Posterior vena cava (tissue), 2 donors: ENCODE measurements around the gene DUSP10. TPM values are rescaled to one million over a fixed set of nuclear protein-coding genes. Genes with fewer than 3 reads are reported as not detected.

Experiments
- DNase-seq: peaks from one replicate; pipeline ENCODE4 v3.0.0-alpha.2; 2020; ENCODE audit warnings: low spot score
- intact Hi-C, 2 donors: fragments of 100-400 bp; cut with DNase I; formaldehyde crosslinking; loops; one replicate each; pipeline versions ENCODE4 v1.14.1 to v1.14.2; 2022 to 2023
- total RNA-seq, 2 donors: library from RNA; stranded (reverse); fragmentation: NEBNext Ultra II Directional; extraction: Animal tissue kit (Norgen Biotek cat#: 25700); gene quantifications; one replicate each; pipeline ENCODE4 v1.2.1, GENCODE V29; 2021
- donor health status: DM: yes; HTN: yes; CAD: no.
- donor health status: DM: yes; HTN: yes; CAD: no.

DUSP10 gene
- total RNA-seq, 2 donors from 2014 or later, result 4.7 to 8.0 TPM

- no peak for DNase-seq
- intact Hi-C loops, result no loop called here
Measured at GRCh38 chr1:221768444-221769066, 26.7 kb upstream of the DUSP10 start.

GRCh38 chr1:221766210-221766609 is 24.3 kb upstream of the DUSP10 start:
- intact Hi-C loops, result no loop called here

GRCh38 chr1:221765527-221765926 is 23.6 kb upstream of the DUSP10 start:
- intact Hi-C loops, result no loop called here
- DNase-seq, result no peak

More at GRCh38 chr1:221766210-221766609, 24.3 kb upstream of the DUSP10 start:
- DNase-seq, result no peak

GRCh38 chr1:221762121-221762520 is 20.2 kb upstream of the DUSP10 start:
- intact Hi-C loops, result no loop called here
- DNase-seq, result no peak

- intact Hi-C loops, result no loop called here
- DNase-seq, result no peak
Measured at GRCh38 chr1:221761354-221762002, 19.6 kb upstream of the DUSP10 start.

- intact Hi-C loops, result no loop called here
- DNase-seq, result no peak
Measured at GRCh38 chr1:221760911-221761310, 19.0 kb upstream of the DUSP10 start.

GRCh38 chr1:221759436-221759835 is 17.5 kb upstream of the DUSP10 start:
- intact Hi-C loops, result no loop called here
- no peak for DNase-seq

GRCh38 chr1:221758455-221758854 is 16.6 kb upstream of the DUSP10 start:
- DNase-seq, result no peak
- intact Hi-C loops, result no loop called here

GRCh38 chr1:221756830-221757551 is 15.1 kb upstream of the DUSP10 start:
- intact Hi-C loops, result no loop called here
- no peak for DNase-seq

GRCh38 chr1:221753828-221754188 is 11.9 kb upstream of the DUSP10 start:
- DNase-seq, result no peak
- intact Hi-C loops, result no loop called here

- intact Hi-C loops, result no loop called here
- DNase-seq, result no peak
Measured at GRCh38 chr1:221751226-221751887, 9.5 kb upstream of the DUSP10 start.

GRCh38 chr1:221748981-221749380 is 7.1 kb upstream of the DUSP10 start:
- no peak for DNase-seq
- intact Hi-C loops, result loop anchor here in 1 of 2 donors (5.0 kb wide), 1 partner anchor 708 kb away; no protein-coding TSS in a partner anchor

GRCh38 chr1:221747839-221748238 is 6.0 kb upstream of the DUSP10 start:
- intact Hi-C loops, result loop anchor here in 1 of 2 donors (5.0 kb wide), 1 partner anchor 709 kb away; no protein-coding TSS in a partner anchor
- DNase-seq, result no peak

- DNase-seq, result no peak
- intact Hi-C loops, result no loop called here
Measured at GRCh38 chr1:221743416-221744208, 1.7 kb upstream of the DUSP10 start.

GRCh38 chr1:221742555-221743415 is 896 bp upstream of the DUSP10 start:
- intact Hi-C loops, result no loop called here
- peak; percentile 96 for DNase-seq

GRCh38 chr1:221740993-221741702 is 741 bp downstream of the DUSP10 start:
- DNase-seq, result no peak
- intact Hi-C loops, result no loop called here

GRCh38 chr1:221740369-221740992 is 1.4 kb downstream of the DUSP10 start:
- intact Hi-C loops, result no loop called here
- no peak for DNase-seq
